GM12872 (cell line): ENCODE data around the gene PCED1B.

Experiments
- CTCF ChIP-seq: IDR thresholded peaks from 3 replicates; pipeline ENCODE4 v1.5.1; 2011; ENCODE audit warnings: low read depth, mild to moderate bottlenecking, low read length, moderate library complexity; ENCODE audit not compliant: insufficient read depth

The PCED1B gene

GRCh38 chr12:47079468-47079980, at the start of gene PCED1B, which contains the start of gene AMIGO2:
PCED1B (plus strand) TSS chr12:47079621; CDS start chr12:47235064, 155,443 bp downstream.
AMIGO2 (minus strand) TSS chr12:47079959; CDS start chr12:47079002, 957 bp downstream.
- TF ChIP-seq CTCF = peak; percentile 46

DNA sequence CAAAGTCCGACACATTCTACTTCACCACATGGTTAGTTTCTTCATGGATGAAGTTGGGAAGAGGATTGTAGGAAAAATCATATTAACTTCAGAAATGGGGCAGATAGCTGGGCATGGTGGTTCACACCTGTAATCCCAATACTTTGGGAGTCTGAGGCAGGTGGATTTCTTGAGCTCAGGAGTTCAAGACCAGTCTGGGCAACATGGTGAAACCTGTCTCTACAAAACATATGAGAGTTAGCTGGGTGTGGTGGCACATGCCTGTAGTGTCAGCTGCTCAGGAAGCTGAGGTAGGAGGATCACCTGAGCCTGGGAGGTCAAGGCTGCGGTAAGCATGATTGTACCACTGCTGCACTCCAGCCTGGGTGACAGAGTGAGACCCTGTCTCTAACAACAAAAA, 49.5 kb upstream of the PCED1B start:
- TF ChIP-seq CTCF = no peak

DNA sequence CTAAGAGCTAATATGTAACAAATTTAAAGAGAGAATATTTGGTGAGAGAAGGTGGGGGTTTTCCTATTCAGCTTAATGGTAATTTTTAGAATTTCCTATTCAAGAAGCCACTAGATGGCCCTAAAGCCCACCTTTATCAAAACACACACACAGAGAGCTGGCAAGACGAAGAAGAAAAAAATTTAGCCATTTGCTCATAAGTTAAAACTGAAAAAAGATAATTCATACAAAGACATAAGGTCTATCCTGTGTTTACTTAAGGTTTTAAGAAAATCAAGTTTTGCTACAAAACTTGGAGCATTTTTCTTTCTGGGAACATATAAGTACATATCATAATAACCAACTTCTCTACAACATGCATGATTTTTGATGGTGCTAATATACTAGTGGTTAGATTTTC, 46.8 kb upstream of the PCED1B start:
- 0 out of 3 replicates have a peak, but pooled peaks have one; percentile 33 for TF ChIP-seq CTCF

DNA sequence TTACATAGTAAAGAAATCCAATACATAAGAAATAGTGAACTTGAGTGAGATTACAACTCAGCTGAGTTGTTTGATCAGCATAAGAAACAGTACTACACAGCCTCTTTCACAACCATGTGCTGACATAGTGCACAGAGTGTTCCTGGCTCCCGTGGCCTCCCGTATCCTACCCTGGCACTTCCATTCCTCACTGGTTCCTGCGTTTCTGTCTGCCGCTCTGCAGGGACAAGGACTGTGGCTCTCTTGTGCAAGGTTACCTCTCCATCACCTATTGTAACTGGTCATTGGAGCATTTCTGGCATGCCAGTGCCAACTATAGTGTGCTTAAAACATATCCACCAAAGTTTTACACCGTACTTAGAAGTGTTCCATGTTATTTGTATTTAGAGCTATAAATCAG, 46.3 kb upstream of the PCED1B start:
- TF ChIP-seq CTCF = no peak

GRCh38 chr12:47033789-47034555, 45.4 kb upstream of the PCED1B start:
- TF ChIP-seq CTCF = no peak

GRCh38 chr12:47034661-47035060, 44.8 kb upstream of the PCED1B start:
- no peak for TF ChIP-seq CTCF

- no peak for TF ChIP-seq CTCF
These were observed 43.9 kb upstream of the PCED1B start for GRCh38 chr12:47035484-47035883.
